ENCODE data around the gene PPP2R5C.
A peak's percentile ranks its signal among the peaks of the same experiment; 100 is the strongest.

PPP2R5C gene

DNA sequence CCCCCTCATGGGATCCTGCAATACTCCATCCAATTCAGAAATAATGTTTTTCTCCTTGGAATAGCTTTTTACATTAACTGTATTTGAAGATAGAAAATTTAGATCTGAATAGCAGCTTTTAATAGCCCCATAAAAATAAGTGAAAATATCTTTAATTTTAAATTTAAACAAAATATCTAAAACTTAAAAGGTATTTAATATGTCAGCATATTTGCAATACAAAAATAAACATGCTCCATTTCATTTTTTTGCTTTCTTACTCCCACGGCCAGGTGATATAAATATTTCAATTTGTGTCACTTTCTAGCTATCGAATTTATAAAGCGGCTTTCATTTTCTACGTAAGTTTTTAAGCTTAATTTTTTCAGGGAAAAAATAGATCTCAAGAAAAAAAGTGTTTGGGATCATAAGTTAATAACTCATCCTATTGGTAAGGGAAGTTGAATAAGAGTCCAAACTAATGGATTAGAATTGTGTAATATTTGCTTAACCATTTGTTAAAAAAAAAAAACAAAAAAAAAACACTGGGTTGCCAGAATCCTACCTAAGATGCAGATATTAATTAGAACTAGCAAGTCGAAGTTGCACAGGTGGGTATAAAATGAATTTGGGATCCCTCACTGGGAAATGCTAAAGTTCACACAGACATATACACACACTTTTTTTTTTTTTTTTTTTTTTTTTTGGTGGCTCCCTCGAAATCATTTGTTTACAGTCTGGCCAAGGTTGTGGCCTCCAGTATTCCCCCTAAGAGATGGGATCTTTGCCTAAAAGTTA, 47.6 kb downstream of the PPP2R5C start:
- no peak for DNase-seq (ENCODE audit: extremely low read depth, insufficient read length)
- H3K27me3 ChIP-seq (replicated peaks; ENCODE audit: control insufficient read depth, insufficient read depth, low read length): no peaks in the 10 kb centered on the region
- no peak for TF ChIP-seq CTCF (IDR thresholded peaks at IDR 0.05; ENCODE audit: insufficient read depth, low read length, poor library complexity, severe bottlenecking)
- H3K36me3 ChIP-seq (ENCODE audit: control insufficient read depth, insufficient read depth, low read length): peaks cover 4% of the 10 kb centered on the region
- peak overlapping the region; percentile 92 for H3K4me3 ChIP-seq (replicated peaks; ENCODE audit: low read depth, low read length)

DNA sequence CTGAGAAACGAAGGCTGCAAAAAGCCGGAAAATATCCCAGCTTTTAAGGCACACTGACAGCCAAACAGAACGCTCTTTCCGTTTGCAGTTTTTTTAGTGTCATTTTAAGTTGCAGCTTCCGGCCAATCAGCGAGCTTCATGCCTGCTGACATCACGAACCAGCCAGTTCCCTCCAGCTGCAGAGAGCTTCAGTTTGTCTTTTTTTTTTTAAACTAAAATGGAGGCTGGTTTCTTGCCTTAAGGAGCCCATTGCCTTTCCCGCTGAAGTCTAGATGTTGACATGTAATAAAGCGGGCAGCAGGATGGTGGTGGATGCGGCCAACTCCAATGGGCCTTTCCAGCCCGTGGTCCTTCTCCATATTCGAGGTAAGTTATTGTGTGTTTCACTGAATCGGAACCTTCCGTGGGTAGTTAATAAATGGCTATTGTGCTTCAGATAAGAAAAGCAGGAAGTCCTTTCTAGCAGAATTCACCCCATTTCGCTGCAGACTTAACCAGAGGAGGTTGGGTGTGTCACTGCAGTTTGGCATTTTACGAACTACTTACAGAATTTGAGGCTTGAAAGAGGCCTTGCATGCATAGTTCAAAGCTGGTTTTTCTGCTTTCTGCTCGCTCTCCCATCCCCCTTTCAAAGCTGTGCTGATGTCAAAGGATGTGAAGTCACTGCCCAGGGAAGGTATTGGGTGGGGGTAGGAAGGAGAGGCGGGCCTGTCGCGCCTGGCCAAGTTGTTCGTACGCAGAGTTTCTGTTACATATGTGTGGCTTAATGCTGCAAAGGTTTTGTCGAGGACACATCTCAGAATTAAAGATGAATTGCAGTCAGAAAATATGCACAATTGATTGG, 48.4 kb downstream of the PPP2R5C start:
- TF ChIP-seq CTCF (IDR thresholded peaks at IDR 0.05; ENCODE audit: insufficient read depth, low read length, poor library complexity, severe bottlenecking): no peak
- H3K4me3 ChIP-seq (replicated peaks; ENCODE audit: low read depth, low read length): peak overlapping the region; percentile 92
- DNase-seq (ENCODE audit: extremely low read depth, insufficient read length): peak; percentile 85
- H3K27me3 ChIP-seq (replicated peaks; ENCODE audit: control insufficient read depth, insufficient read depth, low read length): no peaks in the 10 kb centered on the region
- peaks cover 5% of the 10 kb centered on the region for H3K36me3 ChIP-seq (ENCODE audit: control insufficient read depth, insufficient read depth, low read length)

DNA sequence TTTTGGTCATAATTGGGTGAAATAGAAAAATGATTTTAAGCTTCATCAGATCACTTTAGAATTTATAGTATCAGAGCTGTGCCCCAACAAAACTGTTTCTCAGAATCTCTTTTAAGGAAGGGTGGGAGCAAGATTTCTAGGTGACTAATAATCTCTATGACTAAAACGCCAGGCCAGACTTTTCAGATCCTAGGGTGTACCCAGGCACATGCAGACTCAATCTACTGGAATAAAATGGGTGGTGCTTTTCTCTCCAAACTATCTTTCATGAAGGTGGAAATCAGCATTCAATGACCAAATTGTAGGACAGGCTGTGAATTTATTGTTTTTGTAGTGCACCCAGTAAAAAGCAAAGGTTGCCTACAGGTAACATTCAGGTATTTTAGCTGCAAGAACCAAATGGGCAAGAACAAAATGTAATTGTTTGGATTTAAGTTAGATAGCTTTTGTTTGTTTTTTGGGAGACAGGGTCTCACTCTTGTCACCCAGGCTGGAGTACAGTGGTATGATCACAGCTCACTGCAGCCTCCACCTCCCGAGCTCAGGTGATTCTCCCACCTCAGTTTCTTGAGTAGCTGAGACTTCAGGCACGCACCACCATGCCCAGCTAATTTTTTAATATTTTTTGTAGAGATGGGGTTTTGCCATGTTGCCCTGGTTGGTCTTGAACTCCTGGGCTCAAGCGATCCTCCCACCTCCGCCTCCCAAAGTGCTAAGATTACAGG, 49.5 kb downstream of the PPP2R5C start:
- Histone ChIP-seq H3K4me3 (replicated peaks; ENCODE audit: low read depth, low read length) (peak overlapping the region; percentile 92), H3K36me3 (ENCODE audit: control insufficient read depth, insufficient read depth, low read length) (peaks cover 5% of the 10 kb centered on the region), H3K27me3 (replicated peaks; ENCODE audit: control insufficient read depth, insufficient read depth, low read length) (no peaks in the 10 kb centered on the region)
- DNase-seq (ENCODE audit: extremely low read depth, insufficient read length): no peak
- TF ChIP-seq CTCF (IDR thresholded peaks at IDR 0.05; ENCODE audit: insufficient read depth, low read length, poor library complexity, severe bottlenecking): no peak

- no peak for DNase-seq (ENCODE audit: extremely low read depth, insufficient read length)
- no peaks in the 10 kb centered on the region for H3K27me3 ChIP-seq (replicated peaks; ENCODE audit: control insufficient read depth, insufficient read depth, low read length)
- H3K36me3 ChIP-seq (ENCODE audit: control insufficient read depth, insufficient read depth, low read length): peaks cover 5% of the 10 kb centered on the region
- no peak overlapping the region; the same call in 1 of the 2 replicates for H3K4me3 ChIP-seq (replicated peaks; ENCODE audit: low read depth, low read length)
- no peak for TF ChIP-seq CTCF (IDR thresholded peaks at IDR 0.05; ENCODE audit: insufficient read depth, low read length, poor library complexity, severe bottlenecking)
Observed at GRCh38 chr14:101812071-101812470, 50.6 kb downstream of the PPP2R5C start.

- DNase-seq (ENCODE audit: extremely low read depth, insufficient read length): no peak
- Histone ChIP-seq H3K36me3 (ENCODE audit: control insufficient read depth, insufficient read depth, low read length) (peaks cover 5% of the 10 kb centered on the region), H3K4me3 (replicated peaks; ENCODE audit: low read depth, low read length) (no peak overlapping the region), H3K27me3 (replicated peaks; ENCODE audit: control insufficient read depth, insufficient read depth, low read length) (no peaks in the 10 kb centered on the region)
- TF ChIP-seq CTCF (IDR thresholded peaks at IDR 0.05; ENCODE audit: insufficient read depth, low read length, poor library complexity, severe bottlenecking): no peak
Observed at GRCh38 chr14:101813171-101813759, 51.8 kb downstream of the PPP2R5C start.
